Neural cell (in vitro differentiated cells): ENCODE data around the gene SPOCK3. TPM values are rescaled to one million over a fixed set of nuclear protein-coding genes. Genes with fewer than 3 reads are reported as not detected.

Experiments
- H2AFZ ChIP-seq: fragments of 200-600, 300-800 bp; sonication (generic), shearing (Covaris generic); 2 replicates; pipeline ENCODE4 v1.6.0; 2014; ENCODE audit warnings: low read depth, mild to moderate bottlenecking, antibody characterized with exemption, low read length, moderate library complexity
- H3F3A ChIP-seq: fragments of 200-600 bp; shearing (Covaris generic); 2 replicates; pipeline ENCODE4 v1.6.1; 2016; ENCODE audit warnings: mild to moderate bottlenecking, moderate library complexity, mixed read lengths, antibody characterized with exemption, low read length; ENCODE audit not compliant: insufficient read depth, poor library complexity, severe bottlenecking
- H3K27ac ChIP-seq: fragments of 200-600, 300-800 bp; sonication (generic), shearing (Covaris generic); 2 replicates; pipeline ENCODE4 v1.5.1; 2014; ENCODE audit warnings: mild to moderate bottlenecking, low read length, moderate library complexity
- H3K27me3 ChIP-seq: fragments of 300-800, 200-600 bp; sonication (generic), shearing (Covaris generic); 2 replicates; pipeline ENCODE4 v1.6.0; 2014; ENCODE audit warnings: mild to moderate bottlenecking, low read depth, low read length, moderate library complexity; ENCODE audit not compliant: insufficient read depth
- H3K36me3 ChIP-seq: fragments of 300-800, 200-600 bp; sonication (generic), shearing (Covaris generic); 2 replicates; pipeline ENCODE4 v1.5.1; 2014; ENCODE audit warnings: mild to moderate bottlenecking, antibody characterized with exemption, low read length, moderate library complexity; ENCODE audit not compliant: insufficient read depth
- H3K4me2 ChIP-seq: fragments of 300-800, 200-600 bp; sonication (generic), shearing (Covaris generic); 2 replicates; pipeline ENCODE4 v1.6.0; 2014; ENCODE audit warnings: mild to moderate bottlenecking, low read length
- H3K4me3 ChIP-seq: fragments of 300-800, 200-600 bp; sonication (generic), shearing (Covaris generic); 2 replicates; pipeline ENCODE4 v1.5.1; 2014; ENCODE audit warnings: mild to moderate bottlenecking, low read length, moderate library complexity
- H3K79me2 ChIP-seq: fragments of 200-600 bp; shearing (Covaris generic); replicated peaks from 2 replicates; pipeline ENCODE4 v1.6.0; 2014; ENCODE audit warnings: mild to moderate bottlenecking, low read length, moderate library complexity; ENCODE audit not compliant: insufficient read depth
- H3K9ac ChIP-seq: fragments of 300-800, 200-600 bp; sonication (generic), shearing (Covaris generic); 2 replicates; pipeline ENCODE4 v1.6.1; 2016; ENCODE audit warnings: mild to moderate bottlenecking, low read length, mixed read lengths
- H3K9me2 ChIP-seq: fragments of 200-600 bp; shearing (Covaris generic); 2 replicates; pipeline ENCODE4 v1.6.1; 2016; ENCODE audit warnings: mild to moderate bottlenecking, low read length, mixed read lengths; ENCODE audit not compliant: insufficient read depth
- H3K9me3 ChIP-seq: fragments of 200-600, 300-800 bp; sonication (generic), shearing (Covaris generic); 2 replicates; pipeline ENCODE4 v1.6.1; 2016; ENCODE audit warnings: mild to moderate bottlenecking, mixed run types, low read length, moderate library complexity, mixed read lengths
- H4K20me1 ChIP-seq: fragments of 200-600 bp; shearing (Covaris generic); 2 replicates; pipeline ENCODE4 v1.6.1; 2016; ENCODE audit warnings: mild to moderate bottlenecking, mixed run types; ENCODE audit not compliant: insufficient read depth
- EP300 ChIP-seq: fragments of 450-650 bp; conservative IDR thresholded peaks from 2 replicates; pipeline ENCODE4 v1.6.1; 2014; ENCODE audit warnings: antibody characterized with exemption, mild to moderate bottlenecking, moderate library complexity; ENCODE audit not compliant: poor library complexity, severe bottlenecking
- EZH2 ChIP-seq: fragments of 200-600, 300-800 bp; shearing (Covaris generic), sonication (generic); IDR thresholded peaks from 2 replicates; pipeline ENCODE4 v1.6.1; 2014; ENCODE audit warnings: antibody characterized with exemption, low read length, borderline replicate concordance, mild to moderate bottlenecking; ENCODE audit not compliant: insufficient read depth, poor library complexity, severe bottlenecking
- MXI1 ChIP-seq: fragments of 450-650 bp; conservative IDR thresholded peaks from 2 replicates; pipeline ENCODE4 v1.6.1; 2014; ENCODE audit warnings: antibody characterized with exemption, mild to moderate bottlenecking; ENCODE audit not compliant: poor library complexity, severe bottlenecking
- POLR2AphosphoS5 ChIP-seq: IDR thresholded peaks from 2 replicates; pipeline ENCODE4 v1.6.1; 2012
- RAD21 ChIP-seq: fragments of 450-650 bp; conservative IDR thresholded peaks from 2 replicates; pipeline ENCODE4 v1.6.1; 2014; ENCODE audit warnings: antibody characterized with exemption, mild to moderate bottlenecking, moderate library complexity
- SMC3 ChIP-seq: fragments of 450-650 bp; conservative IDR thresholded peaks from 2 replicates; pipeline ENCODE4 v1.6.1; 2014; ENCODE audit warnings: antibody characterized with exemption, mild to moderate bottlenecking, moderate library complexity; ENCODE audit not compliant: poor library complexity
- TAF1 ChIP-seq: IDR thresholded peaks from 2 replicates; pipeline ENCODE4 v1.6.1; 2012; ENCODE audit warnings: low read depth
- polyA plus RNA-seq: library from polyadenylated mRNA; depleted of rRNA; stranded (reverse); fragments of >200 nt; gene quantifications from 2 replicates; pipeline ENCODE4 v1.2.3, GENCODE V29; 2014
- TF ChIP-seq, protein P1 (sequence below): IDR thresholded peaks from 2 replicates; pipeline ENCODE4 v1.6.1; 2012; ENCODE audit warnings: borderline replicate concordance
- TF ChIP-seq, protein P2 (sequence below): fragments of 450-650 bp; IDR thresholded peaks from 2 replicates; pipeline ENCODE4 v1.5.1; 2014; ENCODE audit warnings: antibody characterized with exemption, mild to moderate bottlenecking, moderate library complexity; ENCODE audit not compliant: poor library complexity, severe bottlenecking

Gene SPOCK3
- polyA plus RNA-seq, 1 donor from 2014 or later: 7.9 TPM

DNA sequence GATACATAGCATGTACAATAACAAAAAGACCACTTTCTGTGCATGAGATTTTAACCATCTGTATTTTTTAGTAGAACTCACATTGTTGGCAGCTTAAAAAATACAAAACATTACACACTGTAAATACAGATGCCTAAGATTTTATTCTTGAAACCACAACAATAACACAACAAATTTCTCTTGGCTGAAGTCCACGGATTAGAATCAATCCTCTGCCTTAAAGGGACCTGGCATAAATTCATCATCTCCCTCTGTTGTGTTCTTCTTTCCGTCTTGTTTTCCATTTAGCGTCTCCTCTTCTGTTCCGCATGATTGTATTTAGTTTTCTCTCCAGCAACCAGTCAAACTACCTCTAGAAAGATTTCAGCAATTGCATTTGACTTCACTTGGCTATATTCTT lies 231.0 kb downstream of the SPOCK3 start:
- H3K9ac ChIP-seq: no peak overlapping the region
- no peaks in the 10 kb centered on the region for H3K9me3 ChIP-seq
- H3K27me3 ChIP-seq: no peaks in the 10 kb centered on the region
- H3K27ac ChIP-seq: no peak overlapping the region
- TF ChIP-seq, protein P1, sequence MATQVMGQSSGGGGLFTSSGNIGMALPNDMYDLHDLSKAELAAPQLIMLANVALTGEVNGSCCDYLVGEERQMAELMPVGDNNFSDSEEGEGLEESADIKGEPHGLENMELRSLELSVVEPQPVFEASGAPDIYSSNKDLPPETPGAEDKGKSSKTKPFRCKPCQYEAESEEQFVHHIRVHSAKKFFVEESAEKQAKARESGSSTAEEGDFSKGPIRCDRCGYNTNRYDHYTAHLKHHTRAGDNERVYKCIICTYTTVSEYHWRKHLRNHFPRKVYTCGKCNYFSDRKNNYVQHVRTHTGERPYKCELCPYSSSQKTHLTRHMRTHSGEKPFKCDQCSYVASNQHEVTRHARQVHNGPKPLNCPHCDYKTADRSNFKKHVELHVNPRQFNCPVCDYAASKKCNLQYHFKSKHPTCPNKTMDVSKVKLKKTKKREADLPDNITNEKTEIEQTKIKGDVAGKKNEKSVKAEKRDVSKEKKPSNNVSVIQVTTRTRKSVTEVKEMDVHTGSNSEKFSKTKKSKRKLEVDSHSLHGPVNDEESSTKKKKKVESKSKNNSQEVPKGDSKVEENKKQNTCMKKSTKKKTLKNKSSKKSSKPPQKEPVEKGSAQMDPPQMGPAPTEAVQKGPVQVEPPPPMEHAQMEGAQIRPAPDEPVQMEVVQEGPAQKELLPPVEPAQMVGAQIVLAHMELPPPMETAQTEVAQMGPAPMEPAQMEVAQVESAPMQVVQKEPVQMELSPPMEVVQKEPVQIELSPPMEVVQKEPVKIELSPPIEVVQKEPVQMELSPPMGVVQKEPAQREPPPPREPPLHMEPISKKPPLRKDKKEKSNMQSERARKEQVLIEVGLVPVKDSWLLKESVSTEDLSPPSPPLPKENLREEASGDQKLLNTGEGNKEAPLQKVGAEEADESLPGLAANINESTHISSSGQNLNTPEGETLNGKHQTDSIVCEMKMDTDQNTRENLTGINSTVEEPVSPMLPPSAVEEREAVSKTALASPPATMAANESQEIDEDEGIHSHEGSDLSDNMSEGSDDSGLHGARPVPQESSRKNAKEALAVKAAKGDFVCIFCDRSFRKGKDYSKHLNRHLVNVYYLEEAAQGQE: no peak
- no peak for TF ChIP-seq EP300
- no peak for TF ChIP-seq MXI1
- no peak for TF ChIP-seq EZH2
- TF ChIP-seq, protein P2, sequence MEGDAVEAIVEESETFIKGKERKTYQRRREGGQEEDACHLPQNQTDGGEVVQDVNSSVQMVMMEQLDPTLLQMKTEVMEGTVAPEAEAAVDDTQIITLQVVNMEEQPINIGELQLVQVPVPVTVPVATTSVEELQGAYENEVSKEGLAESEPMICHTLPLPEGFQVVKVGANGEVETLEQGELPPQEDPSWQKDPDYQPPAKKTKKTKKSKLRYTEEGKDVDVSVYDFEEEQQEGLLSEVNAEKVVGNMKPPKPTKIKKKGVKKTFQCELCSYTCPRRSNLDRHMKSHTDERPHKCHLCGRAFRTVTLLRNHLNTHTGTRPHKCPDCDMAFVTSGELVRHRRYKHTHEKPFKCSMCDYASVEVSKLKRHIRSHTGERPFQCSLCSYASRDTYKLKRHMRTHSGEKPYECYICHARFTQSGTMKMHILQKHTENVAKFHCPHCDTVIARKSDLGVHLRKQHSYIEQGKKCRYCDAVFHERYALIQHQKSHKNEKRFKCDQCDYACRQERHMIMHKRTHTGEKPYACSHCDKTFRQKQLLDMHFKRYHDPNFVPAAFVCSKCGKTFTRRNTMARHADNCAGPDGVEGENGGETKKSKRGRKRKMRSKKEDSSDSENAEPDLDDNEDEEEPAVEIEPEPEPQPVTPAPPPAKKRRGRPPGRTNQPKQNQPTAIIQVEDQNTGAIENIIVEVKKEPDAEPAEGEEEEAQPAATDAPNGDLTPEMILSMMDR: no peak
- TF ChIP-seq SMC3: no peak
- no peak for TF ChIP-seq RAD21
- TF ChIP-seq TAF1: no peak
- TF ChIP-seq POLR2AphosphoS5: no peak
- H2AFZ ChIP-seq: no peak overlapping the region
- no peaks in the 10 kb centered on the region for H3K79me2 ChIP-seq
- H3K36me3 ChIP-seq: no peaks in the 10 kb centered on the region
- no peaks in the 10 kb centered on the region for H3K9me2 ChIP-seq
- H3K4me2 ChIP-seq: no peak overlapping the region
- no peaks in the 10 kb centered on the region for H4K20me1 ChIP-seq
- H3K4me3 ChIP-seq: no peak overlapping the region
- no peaks in the 10 kb centered on the region for H3F3A ChIP-seq

DNA sequence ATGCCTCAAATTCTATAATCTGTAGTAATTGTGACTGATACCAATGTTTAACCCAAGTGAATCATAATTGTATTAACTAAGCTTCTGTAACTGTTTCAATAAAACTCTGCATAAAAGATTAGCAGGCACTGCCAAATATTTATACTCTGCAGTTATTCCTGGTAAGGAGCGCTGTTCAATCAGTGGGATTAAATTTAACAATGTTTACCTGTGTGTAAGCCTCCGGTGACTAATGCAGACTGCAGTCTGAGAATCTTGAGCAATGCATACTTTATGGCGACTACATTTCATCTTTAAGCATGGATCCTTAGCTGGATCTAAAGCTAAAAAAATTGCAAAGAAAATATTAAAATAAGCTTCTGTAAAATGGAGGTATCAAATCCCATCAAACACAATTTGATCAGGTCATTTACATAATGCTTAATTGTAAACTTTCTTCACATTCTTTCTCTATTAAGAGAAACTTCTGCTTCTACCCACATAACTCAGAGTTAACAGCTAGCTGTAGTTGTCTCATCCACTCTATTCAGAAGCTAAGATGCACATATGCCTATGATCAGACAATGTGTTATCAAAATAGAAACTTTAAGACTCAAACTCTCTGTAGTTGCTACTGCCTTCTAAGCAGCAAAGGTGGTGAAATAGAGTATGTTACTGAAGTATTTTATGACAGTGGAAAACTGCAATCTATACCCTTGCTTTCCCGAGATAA lies 234.0 kb downstream of the SPOCK3 start:
- H3K36me3 ChIP-seq: no peaks in the 10 kb centered on the region
- H4K20me1 ChIP-seq: no peaks in the 10 kb centered on the region

More for the DNA sequence above, 234.0 kb downstream of the SPOCK3 start:
- TF ChIP-seq, protein P1: no peak
- no peak overlapping the region for H3K4me3 ChIP-seq
- H3K9me3 ChIP-seq: no peaks in the 10 kb centered on the region
- no peaks in the 10 kb centered on the region for H3K27me3 ChIP-seq
- H3K79me2 ChIP-seq: no peaks in the 10 kb centered on the region
- H3K9ac ChIP-seq: no peak overlapping the region
- no peak overlapping the region for H3K4me2 ChIP-seq
- H3K9me2 ChIP-seq: no peaks in the 10 kb centered on the region
- H2AFZ ChIP-seq: no peak overlapping the region
- H3F3A ChIP-seq: no peaks in the 10 kb centered on the region
- H3K27ac ChIP-seq: no peak overlapping the region
